ENCODE data around the gene ZNF740. TPM values are rescaled to one million over a fixed set of nuclear protein-coding genes. Genes with fewer than 3 reads are reported as not detected.

The ZNF740 gene
- total RNA-seq, 2 experiments from 2014 or later = 34.9 to 42.8 TPM

Other genes with a start within 250 kb of the ZNF740 start
- 1 to 10 TPM; 7.3 to 7.6 TPM for gene KRT18, start 231.6 kb upstream of the ZNF740 start, total RNA-seq
- gene EIF4B, start 174.3 kb upstream of the ZNF740 start, total RNA-seq = 100 to 1,000 TPM; 704 to 720 TPM
- 1 to 10 TPM; 1.5 to 2.6 TPM for gene TNS2, start 130.7 kb upstream of the ZNF740 start, total RNA-seq
- gene SPRYD3, start 101.3 kb upstream of the ZNF740 start, total RNA-seq = 10 to 100 TPM; 23.5 to 25.7 TPM
- gene IGFBP6, start 83.1 kb upstream of the ZNF740 start, total RNA-seq = 1 to 10 TPM; 1.9 to 2.2 TPM
- 1 to 10 TPM; 3.1 to 3.8 TPM for gene SOAT2, start 77.2 kb upstream of the ZNF740 start, total RNA-seq
- gene CSAD, start 203 bp downstream of the ZNF740 start, total RNA-seq = 10 to 100 TPM; 11.8 to 11.9 TPM
- gene ITGB7, start 26.5 kb downstream of the ZNF740 start, total RNA-seq = 100 to 1,000 TPM; 102 to 105 TPM
- gene RARG, start 51.5 kb downstream of the ZNF740 start, total RNA-seq = 10 to 100 TPM; 22.7 to 26.0 TPM
- 10 to 100 TPM; 66.3 to 67.7 TPM for gene ESPL1, start 87.6 kb downstream of the ZNF740 start, total RNA-seq
- 100 to 1,000 TPM; 309 to 321 TPM for gene PFDN5, start 114.8 kb downstream of the ZNF740 start, total RNA-seq
- gene MYG1, start 119.0 kb downstream of the ZNF740 start, total RNA-seq = 10 to 100 TPM; 73.4 to 79.7 TPM
- 10 to 100 TPM; 79.9 to 86.4 TPM for gene AAAS, start 140.9 kb downstream of the ZNF740 start, total RNA-seq
- gene SP7, start 155.6 kb downstream of the ZNF740 start, total RNA-seq = not detected
- gene SP1, start 199.5 kb downstream of the ZNF740 start, total RNA-seq = 10 to 100 TPM; 65.8 to 68.1 TPM
- not detected for gene AMHR2, start 243.1 kb downstream of the ZNF740 start, total RNA-seq